HCEC 1CT (cell line): ENCODE measurements around the gene IFRD2.
"Not testable (repeated sequence)": the region's sequence is repeated elsewhere in the genome, so short reads cannot be mapped to it uniquely, and the experiment has no call there.

Experiments used
- DNase-seq: peaks from one replicate; pipeline ENCODE4 v3.0.0-alpha.2; 2017

The IFRD2 gene

GRCh38 chr3:50266017-50266416 is 26.2 kb downstream of the IFRD2 start:
- DNase-seq, result no peak

DNA sequence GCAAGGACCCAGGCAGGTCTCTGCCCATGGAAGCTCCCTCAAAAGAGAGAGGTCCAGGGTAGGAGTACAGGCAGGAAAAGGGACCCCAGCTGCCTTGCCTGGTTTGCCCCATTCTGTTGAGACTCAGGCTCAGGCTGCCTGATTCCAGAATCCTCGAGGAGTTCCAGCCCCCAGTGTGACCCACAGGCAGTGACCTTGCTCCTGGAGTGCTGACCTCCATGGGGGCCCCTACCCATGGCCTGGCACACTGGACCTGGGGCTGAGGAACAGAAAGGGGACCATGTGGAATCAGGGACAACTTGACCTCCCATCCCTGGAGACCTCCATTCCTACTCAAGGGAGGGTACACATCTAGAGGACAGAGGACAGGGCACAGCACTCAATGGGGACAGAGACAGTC is 26.7 kb downstream of the IFRD2 start:
- DNase-seq, result no peak

DNA sequence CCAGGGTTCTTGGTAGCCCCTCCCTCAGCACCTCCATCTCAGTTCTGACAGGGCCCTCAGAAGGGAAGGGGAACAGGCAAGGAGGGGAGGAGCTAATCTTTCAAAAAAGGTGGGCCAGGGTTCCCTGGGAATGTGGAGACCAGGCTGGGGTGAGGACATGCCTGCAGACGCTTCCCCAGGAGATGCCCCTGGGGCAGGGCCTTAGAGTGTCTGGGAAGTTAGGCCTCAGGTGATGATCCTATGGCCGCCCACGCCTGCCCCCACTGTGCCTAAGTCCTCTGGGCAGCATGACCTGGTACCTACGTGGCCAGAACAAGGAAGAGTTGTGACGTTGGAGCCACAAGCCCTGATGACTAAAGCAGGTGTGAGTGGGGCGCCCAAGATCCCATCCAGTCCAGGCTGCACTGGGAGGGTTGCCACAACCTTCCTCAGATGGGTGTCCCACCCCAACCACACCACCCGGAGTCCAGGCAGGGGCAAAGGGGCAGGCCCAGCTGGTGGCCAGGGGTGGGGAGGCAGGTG is 27.2 kb downstream of the IFRD2 start:
- no peak for DNase-seq

DNA sequence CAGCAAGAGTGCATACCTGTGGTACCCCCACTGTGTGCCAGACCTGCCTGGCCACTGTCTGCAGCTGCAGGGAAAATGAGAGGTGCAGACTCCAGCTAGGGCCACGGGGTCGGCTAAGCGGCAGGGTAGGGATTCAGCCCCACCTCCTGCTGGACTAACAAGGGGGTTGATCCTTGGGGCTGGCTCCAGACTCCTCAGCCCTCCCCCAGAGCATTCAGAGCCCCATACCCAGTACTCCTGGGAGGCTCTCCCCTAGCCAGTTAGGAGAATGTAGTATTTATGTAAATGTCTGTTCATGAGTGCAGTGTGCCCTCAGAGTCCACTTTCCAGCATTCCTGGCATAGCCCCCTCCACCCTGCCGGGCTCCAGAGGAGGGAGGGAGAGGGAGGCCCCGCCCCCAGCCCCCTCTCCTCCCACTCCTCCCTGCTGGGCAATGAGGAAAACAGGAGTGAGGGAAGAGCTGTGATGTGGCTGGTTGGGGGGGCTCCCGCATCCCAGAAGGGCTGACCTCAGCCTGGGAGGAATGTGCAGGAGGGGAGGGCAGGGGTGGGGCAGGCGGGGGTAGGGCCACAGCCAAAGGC is 27.8 kb downstream of the IFRD2 start:
- DNase-seq, result peak; percentile 63

DNA sequence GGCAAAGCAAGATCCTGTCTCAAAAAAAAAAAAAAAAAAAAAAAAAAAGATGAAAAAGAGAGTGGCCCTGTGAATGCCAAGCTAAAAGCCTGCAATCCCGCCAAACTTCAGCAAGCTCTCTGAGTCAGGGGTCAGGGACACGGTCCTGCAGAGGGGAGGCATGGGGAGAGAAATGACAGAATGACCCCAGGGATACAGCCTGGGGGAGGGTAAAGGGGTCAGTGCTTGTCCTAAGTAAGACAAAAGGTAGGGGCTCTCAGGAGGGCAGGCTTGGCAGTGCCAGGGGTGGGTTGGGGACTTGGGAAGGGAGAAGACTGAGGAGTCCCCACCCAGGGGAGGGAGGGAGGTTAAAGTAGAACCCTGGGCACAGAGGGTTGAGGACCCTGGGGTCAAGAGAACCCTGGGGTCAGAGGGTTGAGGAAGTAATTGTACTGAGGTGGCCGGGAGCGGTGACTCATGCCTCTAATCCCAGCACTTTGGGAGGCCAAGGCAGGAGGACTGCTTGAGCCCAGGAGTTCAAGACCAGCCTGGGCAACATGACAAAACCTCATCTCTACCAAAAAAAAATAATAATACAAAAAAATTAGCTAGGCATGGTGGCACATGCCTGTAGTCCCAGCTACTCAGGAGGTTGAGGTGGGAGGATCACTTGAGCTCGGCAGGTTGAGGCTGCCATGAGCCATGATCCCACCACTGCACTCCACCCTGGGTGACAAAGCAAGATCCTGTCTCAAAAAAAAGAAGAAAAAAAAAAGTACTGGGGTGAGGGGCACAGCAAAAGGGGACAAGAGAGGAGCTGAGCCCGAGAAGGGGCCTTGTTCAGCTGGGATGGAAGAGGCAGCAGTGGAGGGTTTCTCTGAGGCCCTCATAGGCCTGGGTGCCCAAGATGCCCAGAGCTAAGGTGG is 28.5 kb downstream of the IFRD2 start:
- peak; percentile 25 for DNase-seq

DNA sequence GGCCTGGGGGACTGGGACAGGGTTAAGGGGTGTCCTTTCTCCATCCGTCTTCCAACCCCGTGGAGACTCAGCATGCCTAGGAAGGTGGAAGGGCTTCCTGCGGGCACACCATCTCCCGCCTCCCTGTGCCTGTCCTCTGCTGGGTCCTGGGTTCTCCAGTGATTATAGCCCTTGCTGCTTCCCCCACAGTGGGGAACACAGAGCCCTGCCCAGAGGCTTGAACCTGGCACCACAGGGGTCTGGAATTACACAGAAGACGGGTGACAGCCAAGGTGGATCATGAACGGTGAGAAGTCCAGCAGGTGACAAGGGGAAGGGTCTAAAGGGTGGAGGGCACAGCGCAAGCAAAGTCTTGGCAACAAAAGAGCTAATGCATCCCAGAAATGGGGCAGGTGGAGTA is 29.5 kb downstream of the IFRD2 start:
- DNase-seq, result no peak

DNA sequence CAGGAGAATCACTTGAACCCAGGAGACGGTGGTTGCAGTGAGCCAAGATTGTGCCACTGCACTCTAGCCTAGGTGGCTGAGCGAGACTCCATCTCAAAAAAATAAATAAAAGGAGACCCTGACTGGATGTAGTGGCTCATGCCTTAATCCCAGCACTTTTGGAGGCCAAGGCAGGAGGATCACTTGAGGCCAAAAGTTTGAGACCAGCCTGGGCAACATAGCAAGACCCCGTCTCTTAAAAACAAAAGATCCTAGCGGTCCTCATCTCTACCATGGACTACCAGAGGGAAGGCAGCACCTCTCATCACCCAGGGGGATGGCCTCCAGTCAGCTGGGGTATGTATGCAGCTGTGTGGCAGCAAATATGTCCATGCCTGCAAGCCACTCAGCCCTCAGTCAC is 30.0 kb downstream of the IFRD2 start:
- not testable (repeated sequence) for DNase-seq

DNA sequence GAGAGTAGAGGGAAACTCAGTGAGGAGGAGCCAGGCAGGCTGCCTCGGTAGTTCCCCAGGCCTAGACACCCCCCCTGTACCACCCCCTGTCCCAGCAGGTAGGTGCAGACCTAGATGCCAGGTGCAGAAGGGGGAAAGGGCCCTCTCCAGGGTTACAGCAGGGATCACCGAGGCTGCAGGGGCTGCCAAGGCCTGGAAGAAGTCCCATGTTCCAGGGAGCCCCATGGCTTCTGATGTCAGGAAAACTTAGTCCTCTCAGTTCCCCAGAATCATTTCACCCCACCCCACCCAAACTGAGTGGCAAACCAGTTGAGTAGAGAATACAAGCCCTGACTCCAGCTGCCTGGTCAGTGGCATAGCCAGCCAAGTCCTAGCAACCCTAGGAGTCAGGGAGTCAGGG is 30.7 kb downstream of the IFRD2 start:
- DNase-seq, result no peak

GRCh38 chr3:50260942-50261441 is 31.2 kb downstream of the IFRD2 start:
- DNase-seq, result no peak

- DNase-seq, result peak; percentile 83
Measured at GRCh38 chr3:50260027-50260941, 31.9 kb downstream of the IFRD2 start.

DNA sequence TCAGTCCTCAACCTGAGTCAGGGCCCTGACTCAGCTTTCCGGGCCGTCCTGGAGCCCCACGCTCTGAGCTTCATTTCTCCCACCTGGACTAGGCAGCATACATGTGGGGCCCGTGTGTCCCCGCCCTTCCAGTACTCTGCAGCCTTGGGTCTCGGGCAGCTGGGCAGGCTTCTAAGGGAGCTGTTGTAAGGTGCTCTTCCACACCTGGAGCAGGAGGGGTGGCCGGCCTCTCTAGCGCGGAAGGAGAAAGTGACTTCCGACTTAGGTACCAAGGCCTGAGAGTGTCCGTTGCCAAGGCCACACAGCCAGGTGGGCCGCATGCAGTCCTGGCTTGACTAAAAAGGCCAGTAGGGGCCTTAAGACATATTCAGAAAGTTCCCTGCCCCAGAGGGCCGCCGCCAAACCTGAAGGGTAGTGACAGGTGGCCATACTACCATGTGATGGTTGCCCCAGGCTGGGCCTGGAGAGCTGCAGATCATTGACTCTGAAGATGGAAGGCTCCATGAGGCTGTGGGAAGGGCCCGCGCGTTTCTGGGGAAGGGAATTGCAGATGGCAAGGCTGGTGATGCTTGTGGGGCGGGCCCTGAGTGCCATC is 32.7 kb downstream of the IFRD2 start:
- no peak for DNase-seq

GRCh38 chr3:50258979-50259378 is 33.2 kb downstream of the IFRD2 start:
- DNase-seq, result no peak

DNA sequence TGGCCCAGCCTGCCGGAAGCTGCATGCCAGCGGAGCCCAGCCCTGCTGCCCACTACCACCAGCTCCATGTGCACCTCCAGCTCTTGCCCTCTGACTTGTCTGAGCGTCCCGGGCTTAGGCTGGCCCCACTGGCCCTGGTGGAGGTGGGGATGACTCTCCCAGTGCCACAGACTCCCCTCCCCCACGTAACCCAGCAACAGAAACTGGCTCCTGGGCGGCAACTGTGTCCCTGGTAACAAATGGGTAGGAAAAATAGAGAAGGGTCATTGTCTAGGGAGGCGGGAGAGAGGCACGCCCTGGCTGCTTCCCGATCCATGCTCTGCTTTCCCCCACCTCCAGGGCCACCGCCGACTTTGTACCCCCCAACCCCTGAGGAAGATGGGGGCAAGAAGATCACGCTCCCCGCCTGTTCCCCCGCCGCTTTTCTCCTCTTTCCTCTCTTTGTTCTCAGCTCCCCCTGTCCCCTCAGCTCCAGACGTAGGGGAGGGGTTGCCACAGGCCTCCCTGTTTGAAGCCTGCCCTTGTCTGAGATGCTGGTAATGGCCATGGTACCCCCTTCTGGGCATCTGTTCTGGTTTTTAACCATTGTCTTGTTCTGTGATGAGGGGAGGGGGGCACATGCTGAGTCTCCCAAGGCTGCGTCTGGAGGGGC is 34.1 kb downstream of the IFRD2 start:
- no peak for DNase-seq

- DNase-seq, result peak; percentile 15
Measured at GRCh38 chr3:50256978-50257890, 35.0 kb downstream of the IFRD2 start.

- DNase-seq, result no peak
Measured at GRCh38 chr3:50255251-50255615, 37.0 kb downstream of the IFRD2 start.

DNA sequence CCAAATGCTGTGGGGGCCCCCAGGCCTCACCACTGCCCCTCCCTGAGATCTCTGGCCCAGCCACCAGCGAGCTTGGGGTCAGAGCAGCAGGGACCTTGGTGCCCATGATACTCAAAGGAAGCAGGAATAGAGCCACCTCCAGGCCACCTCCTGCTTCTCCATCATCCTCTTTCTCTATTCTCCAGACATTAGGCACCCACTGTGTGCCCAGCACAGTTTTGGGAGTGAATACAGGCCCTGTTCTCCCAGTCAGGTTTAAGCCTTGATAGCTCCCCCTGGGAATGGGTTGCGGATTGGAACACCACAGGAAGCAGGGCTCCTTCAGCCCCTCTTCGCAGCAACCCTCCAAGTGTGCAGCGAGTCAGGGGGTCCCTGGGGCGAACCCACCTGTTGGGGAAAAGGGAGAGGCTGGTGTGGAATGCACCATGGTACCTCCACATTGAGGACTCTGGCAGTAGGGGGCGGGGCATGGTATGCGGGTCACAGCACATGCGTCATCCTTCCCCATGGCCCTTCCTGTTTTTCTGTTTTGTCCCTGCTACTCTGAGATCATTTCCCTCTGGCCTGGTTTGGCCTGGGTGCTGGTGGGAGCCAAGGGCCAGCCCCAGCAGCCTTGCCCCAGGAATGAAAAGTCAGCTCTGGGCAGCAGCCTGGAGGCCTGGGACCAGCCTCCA is 37.5 kb downstream of the IFRD2 start:
- peak; percentile 73 for DNase-seq

DNA sequence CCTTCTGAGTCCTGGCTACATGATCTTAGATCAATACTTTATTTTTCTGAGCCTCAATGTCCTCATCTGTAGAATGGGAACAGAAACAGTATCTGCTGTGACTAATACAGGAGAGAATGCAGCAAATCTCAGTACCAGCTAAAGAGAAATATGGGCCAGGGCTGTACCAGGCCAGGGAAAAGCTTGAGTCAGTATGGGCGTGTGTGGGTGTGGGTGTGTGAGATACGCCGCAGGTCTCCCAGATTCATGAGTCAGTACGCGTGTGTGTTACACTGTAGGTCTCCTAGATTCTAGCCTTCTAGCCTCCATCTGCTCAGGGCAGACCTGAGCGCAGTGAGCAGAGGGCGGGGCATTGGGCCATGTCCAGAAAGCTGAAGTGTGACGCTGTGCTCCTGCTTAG is 41.0 kb downstream of the IFRD2 start:
- peak; percentile 93 for DNase-seq

GRCh38 chr3:50250514-50250913 is 41.7 kb downstream of the IFRD2 start:
- DNase-seq, result no peak

- peak; percentile 0 for DNase-seq
Measured at GRCh38 chr3:50249457-50249856, 42.8 kb downstream of the IFRD2 start.

- peak; percentile 18 for DNase-seq
Measured at GRCh38 chr3:50248387-50248786, 43.8 kb downstream of the IFRD2 start.
